Astrocyte (in vitro differentiated cells and primary cell): ENCODE results near the gene ZFAND4. TPM values are rescaled to one million over a fixed set of nuclear protein-coding genes. Genes with fewer than 3 reads are reported as not detected.
"Not testable (repeated sequence)": the region's sequence is repeated elsewhere in the genome, so short reads cannot be mapped to it uniquely, and the experiment has no call there.

Source experiments
- DNase-seq: peaks from one replicate; pipeline ENCODE4 v3.0.0-alpha.2; 2010; ENCODE audit warnings: low read depth
- FAIRE-seq: peaks from 2 replicates; lab custom pipeline; 2011; peaks lifted over from hg19 to GRCh38; lab: Jason Lieb, UNC
- H2AFZ ChIP-seq: 2 replicates; pipeline ENCODE4 v1.6.0; 2012; ENCODE audit warnings: low read depth, low read length, inconsistent platforms
- H3K27ac ChIP-seq: 2 replicates; pipeline ENCODE4 v1.5.1; 2011; ENCODE audit warnings: low read depth, low read length, inconsistent platforms
- H3K27me3 ChIP-seq: 2 replicates; pipeline ENCODE4 v1.6.0; 2011; ENCODE audit warnings: low read length, inconsistent platforms; ENCODE audit not compliant: insufficient read depth
- H3K36me3 ChIP-seq: 2 replicates; pipeline ENCODE4 v1.5.1; 2011; ENCODE audit warnings: low read length, inconsistent platforms; ENCODE audit not compliant: insufficient read depth
- H3K4me1 ChIP-seq: 2 replicates; pipeline ENCODE4 v1.5.1; 2011; ENCODE audit warnings: low read length, inconsistent platforms; ENCODE audit not compliant: insufficient read depth
- H3K4me2 ChIP-seq: 2 replicates; pipeline ENCODE4 v1.6.0; 2012; ENCODE audit warnings: low read length, inconsistent platforms
- H3K4me3 ChIP-seq: 2 replicates; pipeline ENCODE4 v1.5.1; 2011; ENCODE audit warnings: low read depth, mild to moderate bottlenecking, low read length, inconsistent platforms; ENCODE audit not compliant: insufficient read depth
- H3K79me2 ChIP-seq: 2 replicates; pipeline ENCODE4 v1.6.0; 2012; ENCODE audit warnings: mild to moderate bottlenecking, low read length, inconsistent platforms; ENCODE audit not compliant: insufficient read depth
- H3K9ac ChIP-seq: 2 replicates; pipeline ENCODE4 v1.6.0; 2012; ENCODE audit warnings: mild to moderate bottlenecking, low read length, inconsistent platforms
- H3K9me3 ChIP-seq: 2 replicates; pipeline ENCODE4 v1.5.1; 2012; ENCODE audit warnings: low read depth, mild to moderate bottlenecking, low read length, inconsistent platforms; ENCODE audit not compliant: insufficient read depth
- H4K20me1 ChIP-seq: 2 replicates; pipeline ENCODE4 v1.6.0; 2012; ENCODE audit warnings: low read length, inconsistent platforms; ENCODE audit not compliant: insufficient read depth
- H3K27ac Mint-ChIP-seq: one replicate; pipeline ENCODE4 v1.8.0; 2021; ENCODE audit warnings: mild to moderate bottlenecking, mixed read lengths; ENCODE audit not compliant: unreplicated experiment
- H3K27me3 Mint-ChIP-seq: one replicate; pipeline ENCODE4 v1.8.0; 2021; ENCODE audit warnings: low read depth, mixed read lengths; ENCODE audit not compliant: unreplicated experiment
- H3K36me3 Mint-ChIP-seq: one replicate; pipeline ENCODE4 v1.8.0; 2021; ENCODE audit warnings: low read depth, mixed read lengths; ENCODE audit not compliant: unreplicated experiment
- H3K4me1 Mint-ChIP-seq: one replicate; pipeline ENCODE4 v1.8.0; 2021; ENCODE audit warnings: low read depth, mixed read lengths; ENCODE audit not compliant: unreplicated experiment
- H3K4me3 Mint-ChIP-seq: one replicate; pipeline ENCODE4 v1.8.0; 2021; ENCODE audit warnings: mild to moderate bottlenecking, moderate library complexity, mixed read lengths; ENCODE audit not compliant: unreplicated experiment
- H3K9me3 Mint-ChIP-seq: one replicate; pipeline ENCODE4 v1.8.0; 2021; ENCODE audit warnings: mild to moderate bottlenecking, mixed read lengths; ENCODE audit not compliant: unreplicated experiment
- EZH2 ChIP-seq: IDR thresholded peaks from 2 replicates; pipeline ENCODE4 v1.6.1; 2012; ENCODE audit warnings: mild to moderate bottlenecking, low read length, inconsistent platforms; ENCODE audit not compliant: insufficient read depth
- total RNA-seq: library from RNA; stranded (reverse); gene quantifications from 2 replicates; pipeline ENCODE4 v1.2.1, GENCODE V29; 2021
- TF ChIP-seq, protein P1 (sequence below): IDR thresholded peaks from 2 replicates; pipeline ENCODE4 v1.5.1; 2011; ENCODE audit warnings: low read depth, mild to moderate bottlenecking, inconsistent platforms, low read length, moderate library complexity; ENCODE audit not compliant: insufficient read depth

ZFAND4 gene
- total RNA-seq, 1 donor from 2014 or later, result 4.6 TPM

DNA sequence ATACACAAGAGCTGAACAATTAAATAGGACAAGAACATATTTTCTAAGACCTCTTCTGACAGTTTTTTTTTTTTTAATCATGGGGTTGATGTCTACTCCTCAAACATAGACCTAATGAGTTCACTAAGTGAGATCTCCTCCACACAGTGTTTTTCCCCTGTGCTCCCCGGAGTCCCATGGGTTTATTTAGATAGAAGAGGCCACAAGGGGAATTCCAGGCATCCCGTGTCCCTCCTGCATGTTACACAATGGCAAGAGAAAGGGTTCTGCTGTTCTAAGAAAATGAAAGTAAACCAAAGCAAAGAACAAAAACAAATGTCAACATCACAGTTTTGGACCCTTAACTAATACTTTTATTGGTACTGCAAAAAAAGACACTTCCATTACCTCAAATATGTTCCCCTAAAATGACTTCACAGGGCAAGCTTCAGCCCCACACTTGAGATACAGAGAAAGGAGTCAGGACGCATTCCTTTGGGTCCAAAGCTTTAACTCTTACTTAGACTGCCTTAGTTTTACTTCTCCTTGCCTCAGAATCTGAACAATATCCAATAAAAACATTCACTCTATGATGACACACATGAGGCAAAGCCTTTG is 37.7 kb upstream of the ZFAND4 start:
- H3K27me3 Mint-ChIP-seq, H3K4me3 Mint-ChIP-seq: not testable (repeated sequence)

DNA sequence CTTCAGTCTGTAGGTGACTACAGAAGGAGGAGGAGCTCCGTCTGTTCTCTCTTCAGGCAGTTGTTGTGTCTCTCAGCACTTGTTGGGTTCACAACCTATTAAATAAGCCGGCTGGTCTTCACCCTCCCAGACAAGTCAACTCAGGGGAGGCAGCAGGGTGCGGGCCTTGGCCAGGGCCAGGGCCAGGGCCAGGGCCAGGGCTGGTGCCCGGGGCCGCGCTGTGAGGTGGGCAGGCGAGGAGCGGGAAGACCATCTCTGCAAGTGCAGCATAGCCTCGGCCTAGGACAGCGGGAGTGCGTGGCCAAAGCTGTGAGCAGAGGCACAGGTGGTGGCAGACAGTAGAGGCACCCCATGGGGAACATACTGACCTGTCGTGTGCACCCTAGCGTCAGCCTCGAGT is 5.9 kb upstream of the ZFAND4 start:
- FAIRE-seq, H3K4me2 ChIP-seq: not testable (repeated sequence)

More for the DNA sequence above, 37.7 kb upstream of the ZFAND4 start:
- H3K36me3 ChIP-seq, H3K79me2 ChIP-seq, DNase-seq, H3K4me1 Mint-ChIP-seq, H3K4me2 ChIP-seq, H3K9ac ChIP-seq, H3K9me3 Mint-ChIP-seq, H3K9me3 ChIP-seq, H3K36me3 Mint-ChIP-seq, H2AFZ ChIP-seq, FAIRE-seq, H3K27me3 ChIP-seq, H3K4me1 ChIP-seq, H3K4me3 ChIP-seq, H4K20me1 ChIP-seq, H3K27ac ChIP-seq: not testable (repeated sequence)
- H3K27ac Mint-ChIP-seq, result peak overlapping the region; percentile 26

DNA sequence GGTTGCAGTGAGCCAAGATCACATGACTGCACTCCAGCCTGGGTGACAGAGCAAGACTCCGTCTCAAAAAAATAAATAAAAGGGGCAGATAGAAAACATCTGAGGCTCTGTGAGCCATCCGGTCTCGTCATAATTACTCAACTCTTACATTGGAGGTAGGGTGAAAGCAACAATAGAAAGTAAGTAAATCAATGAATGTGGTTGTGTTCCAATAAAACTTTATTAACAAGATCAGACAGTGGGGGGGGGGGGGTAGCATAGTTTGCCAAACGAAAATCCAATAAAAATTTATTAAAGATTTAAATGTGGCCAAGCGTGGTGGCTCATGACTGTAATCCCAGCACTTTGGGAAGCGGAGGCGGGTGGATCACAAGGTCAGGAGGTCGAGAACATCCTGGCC is 2.8 kb upstream of the ZFAND4 start:
- peaks cover 4% of the 10 kb centered on the region for H3K79me2 ChIP-seq
- TF ChIP-seq, protein P1, sequence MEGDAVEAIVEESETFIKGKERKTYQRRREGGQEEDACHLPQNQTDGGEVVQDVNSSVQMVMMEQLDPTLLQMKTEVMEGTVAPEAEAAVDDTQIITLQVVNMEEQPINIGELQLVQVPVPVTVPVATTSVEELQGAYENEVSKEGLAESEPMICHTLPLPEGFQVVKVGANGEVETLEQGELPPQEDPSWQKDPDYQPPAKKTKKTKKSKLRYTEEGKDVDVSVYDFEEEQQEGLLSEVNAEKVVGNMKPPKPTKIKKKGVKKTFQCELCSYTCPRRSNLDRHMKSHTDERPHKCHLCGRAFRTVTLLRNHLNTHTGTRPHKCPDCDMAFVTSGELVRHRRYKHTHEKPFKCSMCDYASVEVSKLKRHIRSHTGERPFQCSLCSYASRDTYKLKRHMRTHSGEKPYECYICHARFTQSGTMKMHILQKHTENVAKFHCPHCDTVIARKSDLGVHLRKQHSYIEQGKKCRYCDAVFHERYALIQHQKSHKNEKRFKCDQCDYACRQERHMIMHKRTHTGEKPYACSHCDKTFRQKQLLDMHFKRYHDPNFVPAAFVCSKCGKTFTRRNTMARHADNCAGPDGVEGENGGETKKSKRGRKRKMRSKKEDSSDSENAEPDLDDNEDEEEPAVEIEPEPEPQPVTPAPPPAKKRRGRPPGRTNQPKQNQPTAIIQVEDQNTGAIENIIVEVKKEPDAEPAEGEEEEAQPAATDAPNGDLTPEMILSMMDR, result no peak
- no peak for TF ChIP-seq EZH2
- no peaks in the 10 kb centered on the region for H3K9me3 Mint-ChIP-seq
- no peak overlapping the region for H2AFZ ChIP-seq
- no peaks in the 10 kb centered on the region for H3K9me3 ChIP-seq
- H3K27ac Mint-ChIP-seq, result no peak overlapping the region
- no peaks in the 10 kb centered on the region for H3K36me3 Mint-ChIP-seq
- no peak overlapping the region for H3K27ac ChIP-seq
- H3K4me3 ChIP-seq, result no peak overlapping the region
- H4K20me1 ChIP-seq, result no peaks in the 10 kb centered on the region
- H3K27me3 ChIP-seq, result no peaks in the 10 kb centered on the region
- FAIRE-seq, result no peak
- peaks cover 6% of the 10 kb centered on the region for H3K4me1 ChIP-seq
- DNase-seq, result no peak
- H3K4me2 ChIP-seq, result no peak overlapping the region
- H3K27me3 Mint-ChIP-seq, result no peaks in the 10 kb centered on the region
- no peak overlapping the region for H3K4me3 Mint-ChIP-seq
- H3K9ac ChIP-seq, result no peak overlapping the region
- no peaks in the 10 kb centered on the region for H3K36me3 ChIP-seq
- H3K4me1 Mint-ChIP-seq, result no peaks in the 10 kb centered on the region

More for the DNA sequence above, 5.9 kb upstream of the ZFAND4 start:
- H2AFZ ChIP-seq, H3K79me2 ChIP-seq, H3K27me3 ChIP-seq, H3K4me1 ChIP-seq, H3K27ac Mint-ChIP-seq, H3K36me3 ChIP-seq, H4K20me1 ChIP-seq, H3K4me1 Mint-ChIP-seq, H3K27me3 Mint-ChIP-seq, H3K4me3 Mint-ChIP-seq, H3K9me3 Mint-ChIP-seq, H3K4me3 ChIP-seq, H3K27ac ChIP-seq, DNase-seq, H3K9ac ChIP-seq, H3K36me3 Mint-ChIP-seq, H3K9me3 ChIP-seq: not testable (repeated sequence)
